BLaER1 (cell line): Measurements from ENCODE around the gene DOP1B.
"Not testable (repeated sequence)": the region's sequence is repeated elsewhere in the genome, so short reads cannot be mapped to it uniquely, and the experiment has no call there.

Experiments
- H3K27ac ChIP-seq: shearing (Covaris generic); formaldehyde crosslinking; 2 replicates; pipeline ENCODE4 v1.8.1; 2022
- H3K27me3 ChIP-seq: shearing (Covaris generic); formaldehyde crosslinking; 2 replicates; pipeline ENCODE4 v1.8.1; 2022
- H3K36me3 ChIP-seq: shearing (Covaris generic); formaldehyde crosslinking; 2 replicates; pipeline ENCODE4 v1.8.1; 2022
- H3K4me1 ChIP-seq: shearing (Covaris generic); formaldehyde crosslinking; 2 replicates; pipeline ENCODE4 v1.8.1; 2022
- H3K4me2 ChIP-seq: shearing (Covaris generic); formaldehyde crosslinking; 2 replicates; pipeline ENCODE4 v1.8.1; 2022
- H3K4me3 ChIP-seq: shearing (Covaris generic); formaldehyde crosslinking; 2 replicates; pipeline ENCODE4 v1.8.1; 2022
- H3K9ac ChIP-seq: shearing (Covaris generic); formaldehyde crosslinking; 2 replicates; pipeline ENCODE4 v1.8.1; 2022
- H3K9me3 ChIP-seq: shearing (Covaris generic); formaldehyde crosslinking; 2 replicates; pipeline ENCODE4 v1.8.1; 2022
- H4K20me1 ChIP-seq: shearing (Covaris generic); formaldehyde crosslinking; 2 replicates; pipeline ENCODE4 v1.8.1; 2022
- Cebpa-rat ChIP-seq: shearing (Covaris generic); IDR thresholded peaks from 2 replicates; pipeline ENCODE4 v1.8.1; 2022

Gene DOP1B

GRCh38 chr21:36124395-36124794, 32.2 kb upstream of the DOP1B start:
- Histone ChIP-seq H3K9ac (no peak overlapping the region), H3K4me2 (no peak overlapping the region), H3K36me3 (no peaks in the 10 kb centered on the region), H3K9me3 (no peaks in the 10 kb centered on the region), H3K4me3 (no peak overlapping the region), H3K27me3 (peaks cover 5% of the 10 kb centered on the region), H3K27ac (no peak overlapping the region), H3K4me1 (peaks cover 11% of the 10 kb centered on the region), H4K20me1 (no peaks in the 10 kb centered on the region)
- TF ChIP-seq Cebpa-rat, result no peak

- TF ChIP-seq Cebpa-rat, result no peak
- no peaks in the 10 kb centered on the region for H4K20me1 ChIP-seq
- H3K27ac ChIP-seq, result no peak overlapping the region
- H3K4me3 ChIP-seq, result no peak overlapping the region
- H3K4me1 ChIP-seq, result peaks cover 6% of the 10 kb centered on the region
- H3K9ac ChIP-seq, result no peak overlapping the region
- peaks cover 15% of the 10 kb centered on the region for H3K27me3 ChIP-seq
- H3K4me2 ChIP-seq, result no peak overlapping the region
- no peaks in the 10 kb centered on the region for H3K9me3 ChIP-seq
- no peaks in the 10 kb centered on the region for H3K36me3 ChIP-seq
Observed at GRCh38 chr21:36125512-36126207, 31.0 kb upstream of the DOP1B start.

GRCh38 chr21:36126208-36126565, 30.4 kb upstream of the DOP1B start:
- Histone ChIP-seq H3K27ac (no peak overlapping the region), H3K9me3 (no peaks in the 10 kb centered on the region), H3K4me2 (no peak overlapping the region), H3K36me3 (no peaks in the 10 kb centered on the region), H3K27me3 (peaks cover 19% of the 10 kb centered on the region), H3K4me3 (no peak overlapping the region), H4K20me1 (no peaks in the 10 kb centered on the region), H3K9ac (no peak overlapping the region), H3K4me1 (peaks cover 7% of the 10 kb centered on the region)
- TF ChIP-seq Cebpa-rat, result no peak

DNA sequence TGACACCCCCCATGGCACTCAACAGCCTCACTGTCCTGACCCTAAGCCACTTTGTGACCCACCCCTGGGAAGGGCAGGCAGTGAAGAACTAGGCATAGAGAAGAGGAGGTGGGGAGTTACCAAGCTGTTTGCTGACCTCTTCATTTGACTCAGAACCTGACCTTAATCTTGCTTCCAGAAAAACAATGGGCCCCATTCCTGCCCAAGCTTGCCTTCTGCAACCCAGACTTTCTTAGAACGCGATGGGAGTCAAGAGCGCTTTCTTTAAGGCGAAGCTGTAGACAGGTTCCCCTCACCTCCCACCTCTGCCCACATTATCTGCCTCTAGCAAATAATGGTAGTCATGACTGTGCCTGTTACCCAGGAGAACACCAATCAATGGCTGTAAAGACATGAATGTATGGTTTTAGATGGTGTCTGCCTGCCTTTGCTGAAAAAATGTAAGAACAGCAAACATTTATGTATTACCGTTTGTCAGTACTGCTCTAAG, 30.0 kb upstream of the DOP1B start:
- Histone ChIP-seq H3K27me3 (peaks cover 19% of the 10 kb centered on the region), H3K27ac (no peak overlapping the region), H3K36me3 (no peaks in the 10 kb centered on the region), H3K9me3 (no peaks in the 10 kb centered on the region), H3K9ac (no peak overlapping the region), H4K20me1 (no peaks in the 10 kb centered on the region), H3K4me3 (no peak overlapping the region), H3K4me1 (peaks cover 7% of the 10 kb centered on the region), H3K4me2 (no peak overlapping the region)
- TF ChIP-seq Cebpa-rat, result no peak

GRCh38 chr21:36127250-36127904, 29.2 kb upstream of the DOP1B start:
- Histone ChIP-seq H3K4me1 (peaks cover 7% of the 10 kb centered on the region), H3K36me3 (no peaks in the 10 kb centered on the region), H3K9ac (no peak overlapping the region), H3K27ac (no peak overlapping the region), H3K4me3 (no peak overlapping the region), H4K20me1 (no peaks in the 10 kb centered on the region), H3K9me3 (no peaks in the 10 kb centered on the region), H3K27me3 (peaks cover 24% of the 10 kb centered on the region), H3K4me2 (no peak overlapping the region)
- TF ChIP-seq Cebpa-rat, result no peak

GRCh38 chr21:36127977-36128376, 28.6 kb upstream of the DOP1B start:
- no peak for TF ChIP-seq Cebpa-rat
- H3K27me3 ChIP-seq, result peaks cover 30% of the 10 kb centered on the region
- H4K20me1 ChIP-seq, result no peaks in the 10 kb centered on the region
- H3K4me2 ChIP-seq, result no peak overlapping the region
- no peak overlapping the region for H3K4me3 ChIP-seq
- H3K9me3 ChIP-seq, result no peaks in the 10 kb centered on the region
- no peak overlapping the region for H3K9ac ChIP-seq
- no peaks in the 10 kb centered on the region for H3K36me3 ChIP-seq
- no peak overlapping the region for H3K27ac ChIP-seq
- peaks cover 7% of the 10 kb centered on the region for H3K4me1 ChIP-seq

DNA sequence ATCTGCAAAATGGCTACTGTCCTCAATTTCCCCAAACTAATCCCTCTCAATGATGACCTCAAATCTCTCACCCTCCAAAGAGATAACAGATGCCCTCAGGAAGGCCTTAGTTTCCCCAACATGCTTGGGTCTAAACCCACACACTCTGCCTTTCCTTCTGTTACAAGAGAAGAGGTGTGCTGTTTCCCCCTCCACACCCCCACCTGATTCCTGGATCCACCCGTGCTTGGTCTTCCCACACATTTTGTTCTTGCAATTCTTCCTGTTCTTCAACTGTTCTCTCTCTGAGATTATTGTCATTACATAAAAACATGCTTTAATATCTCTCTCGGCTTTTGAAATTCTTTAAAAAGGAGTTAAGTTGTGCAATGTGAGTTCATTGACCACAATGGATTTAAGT, 27.4 kb upstream of the DOP1B start:
- Histone ChIP-seq H3K9me3 (no peaks in the 10 kb centered on the region), H3K4me2 (0 out of 2 replicates have a peak overlapping the region, but pooled peaks have one; percentile 32), H3K36me3 (no peaks in the 10 kb centered on the region), H3K4me3 (no peak overlapping the region), H3K4me1 (peaks cover 10% of the 10 kb centered on the region), H3K9ac (no peak overlapping the region), H3K27ac (no peak overlapping the region), H3K27me3 (peaks cover 43% of the 10 kb centered on the region), H4K20me1 (peaks cover 3% of the 10 kb centered on the region; the same call in 1 of the 2 replicates)
- TF ChIP-seq Cebpa-rat, result no peak

- Histone ChIP-seq H4K20me1 (peaks cover 15% of the 10 kb centered on the region), H3K4me2 (peak overlapping the region; percentile 56), H3K4me3 (peak overlapping the region; percentile 54), H3K27me3 (peaks cover 55% of the 10 kb centered on the region), H3K4me1 (peaks cover 22% of the 10 kb centered on the region)
- H3K36me3 ChIP-seq, H3K27ac ChIP-seq, H3K9me3 ChIP-seq, H3K9ac ChIP-seq: not testable (repeated sequence)
Observed at GRCh38 chr21:36130414-36130762, 26.2 kb upstream of the DOP1B start.

DNA sequence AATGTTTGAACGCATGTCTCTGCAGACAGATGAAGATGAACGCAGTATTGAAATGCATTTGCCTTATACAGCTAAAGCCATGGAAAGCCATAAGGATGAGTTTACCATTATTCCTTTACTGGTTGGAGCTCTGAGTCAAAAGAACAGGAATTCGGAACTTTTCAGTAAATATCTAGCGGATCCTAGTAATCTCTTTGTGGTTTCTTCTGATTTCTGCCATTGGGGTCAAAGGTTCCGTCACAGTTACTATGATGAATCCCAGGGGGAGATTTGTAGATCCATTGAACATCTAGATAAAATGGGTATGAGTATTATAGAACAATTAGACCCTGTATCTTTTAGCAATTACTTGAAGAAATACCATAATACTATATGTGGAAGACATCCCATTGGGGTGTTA, 25.8 kb upstream of the DOP1B start:
- H3K9ac ChIP-seq, H3K27ac ChIP-seq, H3K36me3 ChIP-seq, H3K9me3 ChIP-seq: not testable (repeated sequence)
- H4K20me1 ChIP-seq, result peaks cover 18% of the 10 kb centered on the region
- H3K4me3 ChIP-seq, result peak overlapping the region; percentile 54; the same call in 1 of the 2 replicates
- peak overlapping the region; percentile 56 for H3K4me2 ChIP-seq
- peaks cover 59% of the 10 kb centered on the region for H3K27me3 ChIP-seq
- H3K4me1 ChIP-seq, result peaks cover 23% of the 10 kb centered on the region

DNA sequence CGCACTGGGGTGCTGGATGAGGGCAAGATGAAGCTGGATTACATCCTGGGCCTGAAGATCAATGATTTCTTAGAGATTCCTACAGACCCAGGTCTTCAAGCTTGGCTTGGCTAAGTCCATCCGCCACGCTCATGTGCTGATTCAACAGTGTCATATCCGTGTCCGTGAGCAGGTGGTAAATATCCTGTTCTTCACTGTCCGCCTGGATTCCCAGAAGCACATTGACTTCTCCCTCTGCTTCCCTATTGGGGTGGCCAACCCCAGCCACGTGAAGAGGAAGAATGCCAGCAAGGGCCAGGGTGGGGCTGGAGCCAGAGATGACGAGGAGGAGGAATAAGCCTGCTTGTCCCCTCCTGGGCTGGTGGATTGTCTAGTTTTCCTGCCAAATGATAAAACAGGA, 23.9 kb upstream of the DOP1B start:
- peaks cover 78% of the 10 kb centered on the region for H3K27me3 ChIP-seq
- H3K4me2 ChIP-seq, result no peak overlapping the region

More for the DNA sequence above, 23.9 kb upstream of the DOP1B start:
- Histone ChIP-seq H3K27ac (no peak overlapping the region), H3K4me3 (no peak overlapping the region), H3K4me1 (peaks cover 41% of the 10 kb centered on the region), H4K20me1 (peaks cover 25% of the 10 kb centered on the region), H3K9me3 (no peaks in the 10 kb centered on the region), H3K36me3 (no peaks in the 10 kb centered on the region), H3K9ac (no peak overlapping the region)
- no peak for TF ChIP-seq Cebpa-rat
